ENCODE results near the gene CETP. TPM values are rescaled to one million over a fixed set of nuclear protein-coding genes. Genes with fewer than 3 reads are reported as not detected.

Gene CETP
- total and polyA plus RNA-seq, 5 donors from 2014 or later: 0.27 TPM; not detected in 4

- H3K4me3 Mint-ChIP-seq: no peak overlapping the region
- no peak for DNase-seq
- Histone ChIP-seq H3K4me1 (ENCODE audit: control insufficient read depth, insufficient read depth, low read length, poor library complexity, severe bottlenecking) (peaks cover 12% of the 10 kb centered on the region), H3K4me3 (ENCODE audit: low read depth, low read length) (no peak overlapping the region), H3K27me3 (ENCODE audit: control insufficient read depth, insufficient read depth, low read length) (no peaks in the 10 kb centered on the region), H3K36me3 (ENCODE audit: control insufficient read depth, insufficient read depth, low read length) (peaks cover 49% of the 10 kb centered on the region), H3K9me3 (ENCODE audit: control insufficient read depth in 2 of 2, low read length in 2 of 2) (no peaks in the 10 kb centered on the region), H3K27ac (ENCODE audit: insufficient read depth, low read length, poor library complexity, severe bottlenecking) (no peak overlapping the region)
- H3K4me1 Mint-ChIP-seq: peaks cover 13 to 34% (median 24%) of the 10 kb centered on the region in 4 donors
- H3K36me3 Mint-ChIP-seq: peaks cover 30% of the 10 kb centered on the region
- no peak overlapping the region for H3K27ac Mint-ChIP-seq
- no peak for ATAC-seq (ENCODE audit: low read depth in 2 of 2)
- no peaks in the 10 kb centered on the region for H3K27me3 Mint-ChIP-seq
- H3K9me3 Mint-ChIP-seq: no peaks in the 10 kb centered on the region
These were observed 15.8 kb upstream of the CETP start for GRCh38 chr16:56945847-56946527.

- ATAC-seq (ENCODE audit: low read depth in 2 of 2) (no peak), DNase-seq (no peak)
- Histone ChIP-seq H3K27ac (ENCODE audit: insufficient read depth, low read length, poor library complexity, severe bottlenecking) (no peak overlapping the region), H3K36me3 (ENCODE audit: control insufficient read depth, insufficient read depth, low read length) (peaks cover 39% of the 10 kb centered on the region), H3K4me1 (ENCODE audit: control insufficient read depth, insufficient read depth, low read length, poor library complexity, severe bottlenecking) (peaks cover 12% of the 10 kb centered on the region), H3K27me3 (ENCODE audit: control insufficient read depth, insufficient read depth, low read length) (no peaks in the 10 kb centered on the region), H3K9me3 (ENCODE audit: control insufficient read depth in 2 of 2, low read length in 2 of 2) (no peaks in the 10 kb centered on the region), H3K4me3 (ENCODE audit: low read depth, low read length) (no peak overlapping the region)
- Mint-ChIP-seq H3K27me3 (no peaks in the 10 kb centered on the region), H3K4me1 (peaks cover 16 to 37% (median 27%) of the 10 kb centered on the region in 4 donors), H3K9me3 (no peaks in the 10 kb centered on the region), H3K4me3 (no peak overlapping the region), H3K36me3 (peaks cover 27% of the 10 kb centered on the region), H3K27ac (peak overlapping the region; percentile 60 to 75 (median 68))
These were observed 14.8 kb upstream of the CETP start for GRCh38 chr16:56946767-56947603.

GRCh38 chr16:56947604-56947995, 14.2 kb upstream of the CETP start:
- Mint-ChIP-seq H3K9me3 (no peaks in the 10 kb centered on the region), H3K4me3 (no peak overlapping the region), H3K4me1 (peaks cover 16 to 35% (median 25%) of the 10 kb centered on the region in 4 donors), H3K36me3 (peaks cover 21% of the 10 kb centered on the region), H3K27ac (peak overlapping the region in 2 of 3 donors; percentile 60 to 69), H3K27me3 (no peaks in the 10 kb centered on the region)
- H3K27ac ChIP-seq (ENCODE audit: insufficient read depth, low read length, poor library complexity, severe bottlenecking): no peak overlapping the region
- peaks cover 9% of the 10 kb centered on the region for H3K4me1 ChIP-seq (ENCODE audit: control insufficient read depth, insufficient read depth, low read length, poor library complexity, severe bottlenecking)
- DNase-seq (no peak), ATAC-seq (ENCODE audit: low read depth in 2 of 2) (no peak)
- H3K4me3 ChIP-seq (ENCODE audit: low read depth, low read length): no peak overlapping the region
- H3K27me3 ChIP-seq (ENCODE audit: control insufficient read depth, insufficient read depth, low read length): no peaks in the 10 kb centered on the region
- H3K36me3 ChIP-seq (ENCODE audit: control insufficient read depth, insufficient read depth, low read length): peaks cover 33% of the 10 kb centered on the region
- no peaks in the 10 kb centered on the region for H3K9me3 ChIP-seq (ENCODE audit: control insufficient read depth in 2 of 2, low read length in 2 of 2)

GRCh38 chr16:56948234-56948633, 13.5 kb upstream of the CETP start:
- Mint-ChIP-seq H3K4me1 (peaks cover 11 to 29% (median 20%) of the 10 kb centered on the region in 4 donors), H3K9me3 (no peaks in the 10 kb centered on the region), H3K27ac (no peak overlapping the region), H3K36me3 (peaks cover 15% of the 10 kb centered on the region), H3K27me3 (no peaks in the 10 kb centered on the region), H3K4me3 (no peak overlapping the region)
- Histone ChIP-seq H3K36me3 (ENCODE audit: control insufficient read depth, insufficient read depth, low read length) (peaks cover 26% of the 10 kb centered on the region), H3K27me3 (ENCODE audit: control insufficient read depth, insufficient read depth, low read length) (no peaks in the 10 kb centered on the region), H3K9me3 (ENCODE audit: control insufficient read depth in 2 of 2, low read length in 2 of 2) (no peaks in the 10 kb centered on the region), H3K4me1 (ENCODE audit: control insufficient read depth, insufficient read depth, low read length, poor library complexity, severe bottlenecking) (peaks cover 4% of the 10 kb centered on the region), H3K27ac (ENCODE audit: insufficient read depth, low read length, poor library complexity, severe bottlenecking) (no peak overlapping the region), H3K4me3 (ENCODE audit: low read depth, low read length) (no peak overlapping the region)
- ATAC-seq (ENCODE audit: low read depth in 2 of 2): no peak
- DNase-seq: no peak

DNA sequence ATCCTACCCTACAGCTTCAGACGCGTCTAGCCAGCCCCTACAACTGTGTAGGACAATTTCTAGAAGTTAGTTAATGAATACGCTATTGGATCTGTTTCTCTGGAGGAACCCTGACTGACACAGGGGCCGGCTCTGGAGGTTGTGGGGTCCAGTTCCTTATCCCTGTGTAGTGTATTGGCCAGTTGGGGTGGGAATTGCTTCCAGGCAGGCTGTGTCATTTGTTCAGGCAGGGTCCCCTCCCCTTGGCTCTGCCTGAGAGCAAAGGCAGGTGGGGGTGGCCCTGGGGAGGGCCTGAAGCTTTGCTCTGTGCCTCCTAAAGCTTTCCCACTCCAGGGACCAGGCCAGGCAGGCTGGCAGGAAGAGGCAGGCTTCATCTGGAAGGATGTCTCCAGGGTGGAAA, 11.7 kb upstream of the CETP start:
- Mint-ChIP-seq H3K36me3 (peaks cover 4% of the 10 kb centered on the region), H3K9me3 (no peaks in the 10 kb centered on the region), H3K27me3 (no peaks in the 10 kb centered on the region), H3K4me1 (peaks cover under 1 to 15% (median 10%) of the 10 kb centered on the region in 4 donors), H3K27ac (peak overlapping the region in 1 of 3 donors; percentile 42), H3K4me3 (no peak overlapping the region)
- no peaks in the 10 kb centered on the region for H3K27me3 ChIP-seq (ENCODE audit: control insufficient read depth, insufficient read depth, low read length)
- no peaks in the 10 kb centered on the region for H3K4me1 ChIP-seq (ENCODE audit: control insufficient read depth, insufficient read depth, low read length, poor library complexity, severe bottlenecking)
- no peak overlapping the region for H3K27ac ChIP-seq (ENCODE audit: insufficient read depth, low read length, poor library complexity, severe bottlenecking)
- H3K9me3 ChIP-seq (ENCODE audit: control insufficient read depth in 2 of 2, low read length in 2 of 2): no peaks in the 10 kb centered on the region
- H3K36me3 ChIP-seq (ENCODE audit: control insufficient read depth, insufficient read depth, low read length): peaks cover 9% of the 10 kb centered on the region
- no peak overlapping the region for H3K4me3 ChIP-seq (ENCODE audit: low read depth, low read length)
- ATAC-seq (ENCODE audit: low read depth in 2 of 2): no peak
- no peak for DNase-seq

GRCh38 chr16:56950455-56950854, 11.3 kb upstream of the CETP start:
- H3K9me3 ChIP-seq (ENCODE audit: control insufficient read depth in 2 of 2, low read length in 2 of 2): no peaks in the 10 kb centered on the region
- ATAC-seq (ENCODE audit: low read depth in 2 of 2) (no peak), DNase-seq (no peak)
- no peaks in the 10 kb centered on the region for H3K9me3 Mint-ChIP-seq
- no peaks in the 10 kb centered on the region for H3K27me3 Mint-ChIP-seq
- peaks cover 4% of the 10 kb centered on the region for H3K36me3 ChIP-seq (ENCODE audit: control insufficient read depth, insufficient read depth, low read length)
- no peaks in the 10 kb centered on the region for H3K27me3 ChIP-seq (ENCODE audit: control insufficient read depth, insufficient read depth, low read length)
- peak overlapping the region in 1 of 4 donors; percentile 28 for H3K4me3 Mint-ChIP-seq
- H3K4me1 Mint-ChIP-seq: peaks cover 0 to 15% (median 9%) of the 10 kb centered on the region in 4 donors
- H3K27ac ChIP-seq (ENCODE audit: insufficient read depth, low read length, poor library complexity, severe bottlenecking): no peak overlapping the region
- H3K27ac Mint-ChIP-seq: no peak overlapping the region
- peaks cover 4% of the 10 kb centered on the region for H3K36me3 Mint-ChIP-seq
- no peak overlapping the region for H3K4me3 ChIP-seq (ENCODE audit: low read depth, low read length)
- H3K4me1 ChIP-seq (ENCODE audit: control insufficient read depth, insufficient read depth, low read length, poor library complexity, severe bottlenecking): no peaks in the 10 kb centered on the region

GRCh38 chr16:56950881-56951771, 10.6 kb upstream of the CETP start:
- H3K4me1 ChIP-seq (ENCODE audit: control insufficient read depth, insufficient read depth, low read length, poor library complexity, severe bottlenecking): no peaks in the 10 kb centered on the region
- no peaks in the 10 kb centered on the region for H3K27me3 Mint-ChIP-seq
- DNase-seq: peak in 2 of 3 donors; percentile 46 to 71
- no peaks in the 10 kb centered on the region for H3K27me3 ChIP-seq (ENCODE audit: control insufficient read depth, insufficient read depth, low read length)
- no peak overlapping the region for H3K4me3 ChIP-seq (ENCODE audit: low read depth, low read length)
- H3K4me1 Mint-ChIP-seq: peaks cover 0 to 15% (median 9%) of the 10 kb centered on the region in 4 donors
- no peaks in the 10 kb centered on the region for H3K9me3 Mint-ChIP-seq
- no peak overlapping the region for H3K27ac ChIP-seq (ENCODE audit: insufficient read depth, low read length, poor library complexity, severe bottlenecking)
- H3K27ac Mint-ChIP-seq: peak overlapping the region in 1 of 3 donors; percentile 90
- no peaks in the 10 kb centered on the region for H3K9me3 ChIP-seq (ENCODE audit: control insufficient read depth in 2 of 2, low read length in 2 of 2)
- no peak overlapping the region for H3K4me3 Mint-ChIP-seq
- peak; percentile 81 to 82 for ATAC-seq (ENCODE audit: low read depth in 2 of 2)
- H3K36me3 ChIP-seq (ENCODE audit: control insufficient read depth, insufficient read depth, low read length): peaks cover 3% of the 10 kb centered on the region
- peaks cover 4% of the 10 kb centered on the region for H3K36me3 Mint-ChIP-seq
